H9 (cell line): ENCODE measurements around the gene ECE1. TPM values are rescaled to one million over a fixed set of nuclear protein-coding genes. Genes with fewer than 3 reads are reported as not detected.

Source experiments
- DNase-seq: peaks from one replicate; pipeline ENCODE4 v3.0.0-alpha.2; 2017
- H2AFZ ChIP-seq: one replicate; pipeline ENCODE4 v1.6.1; 2013; ENCODE audit warnings: mild to moderate bottlenecking, low read length, control low read depth, moderate library complexity
- H2AK5ac ChIP-seq: 2 replicates; pipeline ENCODE4 v1.6.1; 2013; ENCODE audit warnings: low read length, control low read depth, mixed read lengths; ENCODE audit not compliant: insufficient read length
- H2BK120ac ChIP-seq: one replicate; pipeline ENCODE4 v1.6.1; 2013; ENCODE audit warnings: low read depth, mild to moderate bottlenecking, low read length, control low read depth, inconsistent platforms; ENCODE audit not compliant: poor library complexity, severe bottlenecking
- H2BK12ac ChIP-seq: 2 replicates; pipeline ENCODE4 v1.6.1; 2013; ENCODE audit warnings: low read length, control low read depth, mixed read lengths, low read depth; ENCODE audit not compliant: insufficient read length
- H2BK15ac ChIP-seq: 2 replicates; pipeline ENCODE4 v1.6.1; 2013; ENCODE audit warnings: low read depth, low read length, control low read depth
- H2BK20ac ChIP-seq: one replicate; pipeline ENCODE4 v1.6.1; 2013; ENCODE audit warnings: low read depth, mild to moderate bottlenecking, low read length, control low read depth, inconsistent platforms; ENCODE audit not compliant: poor library complexity, severe bottlenecking
- H2BK5ac ChIP-seq: 2 replicates; pipeline ENCODE4 v1.6.1; 2013; ENCODE audit warnings: low read length, control low read depth, mixed read lengths; ENCODE audit not compliant: insufficient read length
- H3K14ac ChIP-seq: 2 replicates; pipeline ENCODE4 v1.6.1; 2013; ENCODE audit warnings: low read length, control low read depth; ENCODE audit not compliant: insufficient read depth
- H3K18ac ChIP-seq: 2 replicates; pipeline ENCODE4 v1.6.1; 2013; ENCODE audit warnings: low read depth, mild to moderate bottlenecking, mixed read lengths, low read length, control low read depth; ENCODE audit not compliant: insufficient read length
- H3K23ac ChIP-seq: 2 replicates; pipeline ENCODE4 v1.6.1; 2013; ENCODE audit warnings: low read length, control low read depth, mixed read lengths, low read depth; ENCODE audit not compliant: insufficient read length
- H3K23me2 ChIP-seq: 2 replicates; pipeline ENCODE4 v1.6.1; 2013; ENCODE audit warnings: low read depth, mild to moderate bottlenecking, mixed read lengths, low read length, control low read depth; ENCODE audit not compliant: insufficient read length, poor library complexity, severe bottlenecking
- H3K27ac ChIP-seq: 2 replicates; pipeline ENCODE4 v1.5.1; 2013; ENCODE audit warnings: low read length, control low read depth, mixed read lengths, low read depth; ENCODE audit not compliant: insufficient read length
- H3K27me3 ChIP-seq: 2 replicates; pipeline ENCODE4 v1.6.1; 2013; ENCODE audit warnings: low read length, control low read depth, inconsistent platforms; ENCODE audit not compliant: insufficient read depth
- H3K4ac ChIP-seq: 2 replicates; pipeline ENCODE4 v1.6.1; 2013; ENCODE audit warnings: low read depth, mild to moderate bottlenecking, control low read depth, inconsistent platforms, low read length, moderate library complexity
- H3K4me1 ChIP-seq: 2 replicates; pipeline ENCODE4 v1.6.1; 2013; ENCODE audit warnings: low read length, control low read depth, inconsistent platforms; ENCODE audit not compliant: insufficient read depth
- H3K4me2 ChIP-seq: 2 replicates; pipeline ENCODE4 v1.6.1; 2013; ENCODE audit warnings: low read length, control low read depth, mixed read lengths; ENCODE audit not compliant: insufficient read length, insufficient read depth
- H3K56ac ChIP-seq: 2 replicates; pipeline ENCODE4 v1.6.1; 2013; ENCODE audit warnings: low read depth, mild to moderate bottlenecking, mixed read lengths, low read length, control low read depth; ENCODE audit not compliant: insufficient read length
- H3K79me1 ChIP-seq: 2 replicates; pipeline ENCODE4 v1.6.1; 2013; ENCODE audit warnings: low read depth, mild to moderate bottlenecking, moderate library complexity, low read length, control low read depth, inconsistent platforms; ENCODE audit not compliant: insufficient read depth, poor library complexity, severe bottlenecking
- H3K79me2 ChIP-seq: 2 replicates; pipeline ENCODE4 v1.6.1; 2013; ENCODE audit warnings: low read length, control low read depth, inconsistent platforms; ENCODE audit not compliant: insufficient read depth
- H3K9ac ChIP-seq: 2 replicates; pipeline ENCODE4 v1.6.1; 2013; ENCODE audit warnings: low read length, control low read depth, mixed read lengths; ENCODE audit not compliant: insufficient read length; ENCODE audit errors: extremely low read depth
- H3K9me3 ChIP-seq: one replicate; pipeline ENCODE4 v1.6.1; 2013; ENCODE audit warnings: low read depth, low read length, inconsistent platforms; ENCODE audit not compliant: control insufficient read depth
- H3T11ph ChIP-seq: one replicate; pipeline ENCODE4 v1.6.1; 2013; ENCODE audit warnings: mild to moderate bottlenecking, low read length, control low read depth, inconsistent platforms
- H4K20me1 ChIP-seq: one replicate; pipeline ENCODE4 v1.6.1; 2013; ENCODE audit not compliant: control insufficient read depth, insufficient read length, insufficient read depth
- H4K5ac ChIP-seq: 2 replicates; pipeline ENCODE4 v1.6.1; 2013; ENCODE audit warnings: low read depth, mild to moderate bottlenecking, mixed read lengths, low read length, control low read depth; ENCODE audit not compliant: insufficient read length
- H4K8ac ChIP-seq: replicated peaks from 2 replicates; pipeline ENCODE4 v1.6.1; 2013; ENCODE audit warnings: low read length, control low read depth, mixed read lengths, low read depth; ENCODE audit not compliant: insufficient read length
- H4K91ac ChIP-seq: 2 replicates; pipeline ENCODE4 v1.6.1; 2013; ENCODE audit warnings: low read depth, mild to moderate bottlenecking, moderate library complexity, mixed read lengths, low read length, control low read depth; ENCODE audit not compliant: insufficient read length
- H3K27ac Mint-ChIP-seq, 3 experiments: 2 replicates in 2 of 3; 3 replicates in 1 of 3; pipeline ENCODE4 v1.8.0; 2020 to 2021; ENCODE audit warnings: mixed read lengths in 3 of 3, mild to moderate bottlenecking in 1 of 3, moderate library complexity in 1 of 3
- H3K27me3 Mint-ChIP-seq: 2 replicates; pipeline ENCODE4 v1.8.0; 2021; ENCODE audit warnings: low read depth, mild to moderate bottlenecking, moderate library complexity, mixed read lengths
- H3K36me3 Mint-ChIP-seq, 3 experiments: 2 replicates in 2 of 3; 3 replicates in 1 of 3; pipeline ENCODE4 v1.8.0; 2020 to 2021; ENCODE audit warnings: low read depth in 3 of 3, mixed read lengths in 3 of 3; ENCODE audit not compliant: insufficient read depth in 1 of 3
- H3K4me1 Mint-ChIP-seq, 2 experiments: 2 replicates each; pipeline ENCODE4 v1.8.0; 2020; ENCODE audit warnings: mixed read lengths in 2 of 2
- H3K4me3 Mint-ChIP-seq, 2 experiments: 2 replicates in 1 of 2; 3 replicates in 1 of 2; pipeline ENCODE4 v1.8.0; 2020 to 2021; ENCODE audit warnings: mild to moderate bottlenecking in 2 of 2, mixed read lengths in 2 of 2, moderate library complexity in 1 of 2
- H3K9me3 Mint-ChIP-seq, 2 experiments: 2 replicates in 1 of 2; 3 replicates in 1 of 2; pipeline ENCODE4 v1.8.0; 2020; ENCODE audit warnings: mild to moderate bottlenecking in 2 of 2, mixed read lengths in 2 of 2, moderate library complexity in 1 of 2
- CTCF ChIP-seq: fragments of 200-600 bp; sonication (generic); conservative IDR thresholded peaks from 3 replicates; pipeline ENCODE4 v1.8.0; 2021; ENCODE audit warnings: antibody characterized with exemption, mild to moderate bottlenecking
- total RNA-seq: library from RNA; stranded (reverse); gene quantifications from 2 replicates; pipeline ENCODE4 v1.2.1, GENCODE V29; 2021

ECE1 gene
- total RNA-seq, 1 experiment from 2014 or later = 31.1 TPM

- no peaks in the 10 kb centered on the region for H3K27me3 ChIP-seq
- H3K14ac ChIP-seq = no peak overlapping the region
- H3T11ph ChIP-seq = no peak overlapping the region
- H4K20me1 ChIP-seq = no peaks in the 10 kb centered on the region
- H3K23me2 ChIP-seq = no peaks in the 10 kb centered on the region
- no peaks in the 10 kb centered on the region; the same call in 1 of the 2 replicates for H3K27me3 Mint-ChIP-seq
- H4K8ac ChIP-seq = no peak overlapping the region
- no peaks in the 10 kb centered on the region for H3K9me3 Mint-ChIP-seq
- H3K4me1 ChIP-seq = 0 out of 2 replicates have a peak, but pooled peaks cover 3% of the 10 kb centered on the region
- no peaks in the 10 kb centered on the region for H3K36me3 Mint-ChIP-seq
- DNase-seq = no peak
- H3K4me3 Mint-ChIP-seq = no peak overlapping the region; a peak in 1 of 5 replicates
- H2BK12ac ChIP-seq = no peak overlapping the region
- no peak overlapping the region for H3K4me2 ChIP-seq
- H2BK15ac ChIP-seq = no peak overlapping the region
- H2AFZ ChIP-seq = no peak overlapping the region
- no peak overlapping the region; a peak in 1 of 7 replicates for H3K27ac Mint-ChIP-seq
- H3K27ac ChIP-seq = no peak overlapping the region
- H3K9ac ChIP-seq = no peak overlapping the region
- no peak for TF ChIP-seq CTCF
- H3K23ac ChIP-seq = no peak overlapping the region
- no peak overlapping the region for H2BK5ac ChIP-seq
- no peak overlapping the region for H3K18ac ChIP-seq
- no peaks in the 10 kb centered on the region; the same call in 1 of the 2 replicates for H3K79me2 ChIP-seq
- no peak overlapping the region for H2BK20ac ChIP-seq
- H3K9me3 ChIP-seq = no peaks in the 10 kb centered on the region
- H4K91ac ChIP-seq = no peak overlapping the region
- H4K5ac ChIP-seq = no peak overlapping the region
- no peak overlapping the region for H2AK5ac ChIP-seq
- H3K79me1 ChIP-seq = no peaks in the 10 kb centered on the region
- no peak overlapping the region for H3K4ac ChIP-seq
- H3K56ac ChIP-seq = no peak overlapping the region
- no peak overlapping the region for H2BK120ac ChIP-seq
- peaks cover 21 to 25% of the 10 kb centered on the region in 2 experiments for H3K4me1 Mint-ChIP-seq
These were observed 10.5 kb upstream of the ECE1 start for GRCh38 chr1:21300774-21301173.
